OCI-LY7 (cell line): ENCODE data around the gene KLF15. TPM values are rescaled to one million over a fixed set of nuclear protein-coding genes. Genes with fewer than 3 reads are reported as not detected.

ENCODE experiments used
- BruUV-seq: library from RNA; stranded (reverse); fragments of 400-500 nt; replicated peaks from 2 replicates; lab custom pipeline; 2021; lab: Mats Ljungman, UMichigan
- CTCF ChIA-PET: fragments of 300-600 bp; sonication (Branson Sonifier 250); formaldehyde crosslinking; loops from one replicate; lab custom pipeline; 2022; ENCODE audit warnings: antibody characterized with exemption; ENCODE audit not compliant: unreplicated experiment; lab: Charles Lee
- POLR2A ChIA-PET: fragments of 300-600 bp; sonication (Branson Sonifier 250); formaldehyde crosslinking; loops from one replicate; lab custom pipeline; 2022; ENCODE audit warnings: antibody characterized with exemption; lab: Charles Lee
- DNase-seq: peaks from one replicate; pipeline ENCODE4 v3.0.0-alpha.2; 2015; ENCODE audit warnings: low spot score
- H2AFZ ChIP-seq: fragments of 200-600 bp; sonication (generic), shearing (Covaris generic); 2 replicates; pipeline ENCODE4 v1.6.1; 2014; ENCODE audit warnings: mild to moderate bottlenecking, antibody characterized with exemption, low read length, moderate library complexity
- H3K27ac ChIP-seq: fragments of 200-600 bp; sonication (generic); 2 replicates; pipeline ENCODE4 v1.5.1; 2014; ENCODE audit warnings: mixed run types, low read depth, mild to moderate bottlenecking, moderate library complexity, low read length, inconsistent platforms; ENCODE audit not compliant: poor library complexity, severe bottlenecking
- H3K36me3 ChIP-seq: fragments of 200-600 bp; sonication (generic); 2 replicates; pipeline ENCODE4 v1.6.1; 2014; ENCODE audit warnings: mild to moderate bottlenecking, antibody characterized with exemption, low read length, moderate library complexity, mixed read lengths; ENCODE audit not compliant: insufficient read depth
- H3K4me1 ChIP-seq: fragments of 200-600 bp; sonication (generic); 2 replicates; pipeline ENCODE4 v1.5.1; 2014; ENCODE audit warnings: mild to moderate bottlenecking, low read length; ENCODE audit not compliant: insufficient read depth, poor library complexity, severe bottlenecking
- H3K4me2 ChIP-seq: fragments of 200-600 bp; sonication (generic); 2 replicates; pipeline ENCODE4 v1.6.1; 2014; ENCODE audit warnings: mild to moderate bottlenecking, low read length
- H3K4me3 ChIP-seq: fragments of 200-600 bp; sonication (generic); 2 replicates; pipeline ENCODE4 v1.5.1; 2014; ENCODE audit warnings: mild to moderate bottlenecking, low read depth, low read length; ENCODE audit not compliant: poor library complexity, severe bottlenecking
- H3K79me2 ChIP-seq: fragments of 200-600 bp; sonication (generic); 2 replicates; pipeline ENCODE4 v1.6.1; 2016; ENCODE audit warnings: low read depth, mild to moderate bottlenecking, low read length, moderate library complexity, mixed read lengths; ENCODE audit not compliant: insufficient read depth
- H3K9me2 ChIP-seq: fragments of 200-600 bp; sonication (generic); 2 replicates; pipeline ENCODE4 v1.6.1; 2016; ENCODE audit warnings: mild to moderate bottlenecking, low read length, mixed read lengths; ENCODE audit not compliant: insufficient read depth
- H3K9me3 ChIP-seq: fragments of 200-600 bp; sonication (generic); 2 replicates; pipeline ENCODE4 v1.6.1; 2014; ENCODE audit warnings: mild to moderate bottlenecking, mixed run types, low read length, mixed read lengths
- H4K20me1 ChIP-seq: fragments of 200-600 bp; sonication (generic); 2 replicates; pipeline ENCODE4 v1.6.1; 2014; ENCODE audit warnings: mild to moderate bottlenecking, antibody characterized with exemption, low read length, moderate library complexity, mixed read lengths; ENCODE audit not compliant: insufficient read depth
- CTCF ChIP-seq: fragments of 200-600 bp; sonication (generic); conservative IDR thresholded peaks from 2 replicates; pipeline ENCODE4 v1.5.1; 2014; ENCODE audit warnings: mild to moderate bottlenecking, antibody characterized with exemption, low read length, moderate library complexity, mixed read lengths
- EZH2phosphoT487 ChIP-seq: fragments of 200-600 bp; sonication (generic); IDR thresholded peaks from 2 replicates; pipeline ENCODE4 v1.6.1; 2018; ENCODE audit warnings: low read depth, borderline replicate concordance, mild to moderate bottlenecking, mixed run types, antibody characterized with exemption, low read length, moderate library complexity, mixed read lengths
- intact Hi-C: fragments of 100-400 bp; cut with micrococcal nuclease; formaldehyde crosslinking; loops from one replicate; pipeline ENCODE4 v1.10.0; 2022; ENCODE audit not compliant: unreplicated experiment
- total RNA-seq, 2 experiments: library from RNA; depleted of rRNA in 1 of 2; stranded (reverse); fragments of >200 nt in 1 of 2; shearing (Covaris generic) in 1 of 2; gene quantifications; 2 replicates each; pipeline ENCODE4 v1.2.3, GENCODE V29; 2014 to 2022

The KLF15 gene
- total RNA-seq, 2 experiments from 2014 or later, result 12.3 to 26.4 TPM

GRCh38 chr3:126316501-126316939, 40.7 kb downstream of the KLF15 start:
- no peaks in the 10 kb centered on the region for H3K9me2 ChIP-seq
- TF ChIP-seq CTCF, result no peak
- TF ChIP-seq EZH2phosphoT487, result no peak
- no peak for DNase-seq
- no peaks in the 10 kb centered on the region for H3K4me1 ChIP-seq
- no peaks in the 10 kb centered on the region for H3K9me3 ChIP-seq
- no TSS peak for BruUV-seq
- no peak overlapping the region for H3K4me2 ChIP-seq
- ChIA-PET POLR2A (no interaction called here), CTCF (no interaction called here)
- intact Hi-C loops, result no loop called here
- no peak overlapping the region for H2AFZ ChIP-seq
- no peaks in the 10 kb centered on the region for H3K79me2 ChIP-seq
- H3K36me3 ChIP-seq, result no peaks in the 10 kb centered on the region
- H4K20me1 ChIP-seq, result no peaks in the 10 kb centered on the region
- no peak overlapping the region for H3K27ac ChIP-seq
- H3K4me3 ChIP-seq, result no peak overlapping the region

DNA sequence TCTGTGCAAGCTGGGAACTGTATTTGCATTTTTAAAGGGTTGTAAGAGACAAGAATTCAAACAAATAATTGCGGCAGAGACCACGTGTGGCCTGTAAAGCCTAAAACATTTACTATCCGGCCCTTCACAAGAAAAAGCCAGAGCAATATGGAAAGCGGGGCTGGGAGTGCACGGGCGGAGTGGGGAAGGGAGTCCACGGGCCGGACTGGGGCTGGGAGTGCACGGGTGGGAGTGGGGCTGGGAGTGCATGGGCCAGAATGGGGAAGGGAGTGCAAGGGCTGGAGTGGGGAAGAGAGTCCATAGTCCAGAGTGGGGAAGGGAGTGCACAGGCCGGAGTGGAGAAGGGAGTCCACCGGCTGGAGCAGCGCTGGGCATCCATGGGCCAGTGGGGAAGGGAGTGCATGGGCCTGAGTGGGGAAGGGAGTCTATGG, 41.2 kb downstream of the KLF15 start:
- Histone ChIP-seq H3K4me3 (no peak overlapping the region), H3K4me1 (no peaks in the 10 kb centered on the region), H3K27ac (no peak overlapping the region), H4K20me1 (no peaks in the 10 kb centered on the region), H3K36me3 (no peaks in the 10 kb centered on the region), H3K79me2 (no peaks in the 10 kb centered on the region), H3K9me2 (no peaks in the 10 kb centered on the region), H2AFZ (no peak overlapping the region), H3K9me3 (no peaks in the 10 kb centered on the region), H3K4me2 (no peak overlapping the region)
- ChIA-PET POLR2A (no interaction called here), CTCF (no interaction called here)
- BruUV-seq, result no TSS peak
- DNase-seq, result no peak
- intact Hi-C loops, result no loop called here
- TF ChIP-seq EZH2phosphoT487, result no peak
- TF ChIP-seq CTCF, result no peak

GRCh38 chr3:126314790-126315658, 42.2 kb downstream of the KLF15 start:
- Histone ChIP-seq H3K4me1 (no peaks in the 10 kb centered on the region), H3K9me3 (no peaks in the 10 kb centered on the region), H4K20me1 (no peaks in the 10 kb centered on the region), H3K27ac (no peak overlapping the region), H3K36me3 (no peaks in the 10 kb centered on the region), H3K9me2 (no peaks in the 10 kb centered on the region), H2AFZ (no peak overlapping the region), H3K79me2 (no peaks in the 10 kb centered on the region), H3K4me2 (no peak overlapping the region), H3K4me3 (no peak overlapping the region)
- CTCF ChIA-PET, result no interaction called here
- no peak for DNase-seq
- POLR2A ChIA-PET, result no interaction called here
- no TSS peak for BruUV-seq
- TF ChIP-seq EZH2phosphoT487 (no peak), CTCF (no peak)
- intact Hi-C loops, result no loop called here
